Breast epithelium (tissue), 4 donors: ENCODE measurements around the gene KCTD1. TPM values are rescaled to one million over a fixed set of nuclear protein-coding genes. Genes with fewer than 3 reads are reported as not detected.

Experiments
- DNase-seq, 2 donors: peaks; one replicate each; pipeline ENCODE4 v3.0.0-alpha.2; 2019; ENCODE audit warnings: low spot score in 2 of 2
- H3K27ac ChIP-seq, 2 donors: fragments of 200-600 bp; sonication (generic) in 1 of 2; one replicate each; pipeline ENCODE4 v1.5.1; 2016 to 2019; ENCODE audit warnings: mild to moderate bottlenecking in 1 of 2
- H3K27me3 ChIP-seq, 2 donors: fragments of 200-600 bp; sonication (generic) in 1 of 2; one replicate each; pipeline versions ENCODE4 v1.5.1 to v1.6.0; 2017 to 2019; ENCODE audit warnings: control low read depth in 1 of 2, mild to moderate bottlenecking in 1 of 2
- H3K36me3 ChIP-seq: fragments of 200-600 bp; one replicate; pipeline ENCODE4 v1.5.1; 2019
- H3K4me1 ChIP-seq, 2 donors: fragments of 200-600 bp; sonication (generic); one replicate each; pipeline ENCODE4 v1.5.1; 2016 to 2019; ENCODE audit warnings: control low read depth in 1 of 2
- H3K4me3 ChIP-seq, 3 donors: fragments of 200-600 bp; sonication (generic); 1 replicate in 2 of 3; 2 replicates in 1 of 3; pipeline ENCODE4 v1.5.1; 2016 to 2019; ENCODE audit warnings: mild to moderate bottlenecking in 3 of 3, moderate library complexity in 2 of 3
- H3K9me3 ChIP-seq, 2 donors: fragments of 200-600 bp; sonication (generic) in 1 of 2; one replicate each; pipeline ENCODE4 v1.5.1; 2016 to 2019; ENCODE audit warnings: control low read depth in 1 of 2
- POLR2A ChIP-seq: fragments of 450-650 bp; IDR thresholded peaks from one replicate; pipeline ENCODE4 v1.6.1; 2016; ENCODE audit warnings: antibody characterized with exemption, mild to moderate bottlenecking, moderate library complexity
- POLR2AphosphoS5 ChIP-seq, 3 donors: sonication (generic); formaldehyde crosslinking; IDR thresholded peaks; one replicate each; pipeline ENCODE4 v1.6.1; 2017; ENCODE audit warnings: antibody characterized with exemption in 3 of 3
- intact Hi-C: fragments of 100-400 bp; cut with DNase I; formaldehyde crosslinking; loops from one replicate; pipeline ENCODE4 v1.15.1; 2023; ENCODE audit warnings: low total_unique reads
- total RNA-seq, 3 donors: library from RNA; depleted of rRNA; stranded (reverse); fragments of >200 nt; gene quantifications; one replicate each; pipeline ENCODE4 v1.1.0, GENCODE V29; 2016
- TF ChIP-seq, protein P1 (sequence below), 3 donors: fragments of 450-650 bp; IDR thresholded peaks; one replicate each; pipeline ENCODE4 v1.5.1; 2016 to 2017; ENCODE audit warnings: antibody characterized with exemption in 3 of 3, mild to moderate bottlenecking in 3 of 3, moderate library complexity in 3 of 3

The KCTD1 gene
- total RNA-seq, 3 donors from 2014 or later = 5.6 to 47.3 (median 41.6) TPM

DNA sequence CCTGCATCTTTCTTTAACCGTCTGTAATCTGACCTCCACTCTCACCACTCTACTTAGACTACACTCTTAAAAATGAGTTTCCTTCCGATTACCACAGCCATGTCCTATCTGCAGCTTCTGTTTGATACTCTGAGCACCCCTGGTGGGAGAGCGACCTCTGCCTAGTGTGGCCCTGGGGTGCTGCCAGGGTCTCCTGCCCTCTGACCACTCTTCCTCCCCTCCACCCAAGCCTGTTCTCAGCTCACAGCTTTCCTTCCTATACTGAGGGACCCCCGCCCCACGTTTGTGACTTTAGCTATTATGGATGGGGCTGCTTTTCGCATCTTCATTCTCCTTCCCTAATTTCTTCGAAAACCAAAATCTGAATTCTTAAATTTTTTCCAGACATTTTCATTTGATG is 132.7 kb downstream of the KCTD1 start:
- Histone ChIP-seq H3K36me3 (no peaks in the 10 kb centered on the region), H3K4me1 (no peaks in the 10 kb centered on the region), H3K27me3 (no peaks in the 10 kb centered on the region), H3K27ac (no peak overlapping the region), H3K4me3 (no peak overlapping the region), H3K9me3 (no peaks in the 10 kb centered on the region)
- DNase-seq = no peak
- intact Hi-C loops = loop anchor here (5.0 kb wide), 1 partner anchor 1343 kb away; no protein-coding TSS in a partner anchor
- TF ChIP-seq POLR2AphosphoS5 (IDR thresholded peaks at IDR 0.05) (no peak), POLR2A (no peak)
- TF ChIP-seq, protein P1, sequence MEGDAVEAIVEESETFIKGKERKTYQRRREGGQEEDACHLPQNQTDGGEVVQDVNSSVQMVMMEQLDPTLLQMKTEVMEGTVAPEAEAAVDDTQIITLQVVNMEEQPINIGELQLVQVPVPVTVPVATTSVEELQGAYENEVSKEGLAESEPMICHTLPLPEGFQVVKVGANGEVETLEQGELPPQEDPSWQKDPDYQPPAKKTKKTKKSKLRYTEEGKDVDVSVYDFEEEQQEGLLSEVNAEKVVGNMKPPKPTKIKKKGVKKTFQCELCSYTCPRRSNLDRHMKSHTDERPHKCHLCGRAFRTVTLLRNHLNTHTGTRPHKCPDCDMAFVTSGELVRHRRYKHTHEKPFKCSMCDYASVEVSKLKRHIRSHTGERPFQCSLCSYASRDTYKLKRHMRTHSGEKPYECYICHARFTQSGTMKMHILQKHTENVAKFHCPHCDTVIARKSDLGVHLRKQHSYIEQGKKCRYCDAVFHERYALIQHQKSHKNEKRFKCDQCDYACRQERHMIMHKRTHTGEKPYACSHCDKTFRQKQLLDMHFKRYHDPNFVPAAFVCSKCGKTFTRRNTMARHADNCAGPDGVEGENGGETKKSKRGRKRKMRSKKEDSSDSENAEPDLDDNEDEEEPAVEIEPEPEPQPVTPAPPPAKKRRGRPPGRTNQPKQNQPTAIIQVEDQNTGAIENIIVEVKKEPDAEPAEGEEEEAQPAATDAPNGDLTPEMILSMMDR (IDR thresholded peaks at IDR 0.05) = no peak

DNA sequence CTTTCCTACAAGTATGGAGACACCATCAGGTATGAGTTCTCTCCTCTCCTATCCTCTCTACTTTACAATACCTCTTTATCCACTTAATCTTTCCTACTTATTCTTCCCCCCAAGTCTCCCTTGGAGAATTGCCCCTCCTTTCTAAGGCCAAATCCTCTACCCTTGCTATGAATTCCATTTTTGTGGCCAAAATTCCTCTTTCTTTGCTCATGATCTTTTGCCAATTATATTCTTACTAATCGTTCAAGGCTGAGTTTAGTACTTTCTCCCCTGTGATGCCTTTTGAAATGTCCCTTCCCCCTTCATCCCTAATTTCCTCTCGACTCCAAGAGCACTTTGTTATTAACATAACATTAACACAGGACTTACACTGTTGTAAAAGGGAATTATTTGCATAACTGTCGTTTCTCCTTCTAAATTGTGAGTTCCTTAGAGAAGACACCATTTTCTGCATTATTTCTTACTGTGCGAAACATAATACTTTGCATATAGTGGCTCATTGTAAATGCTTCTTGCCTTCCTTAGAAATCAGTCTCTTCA is 133.4 kb downstream of the KCTD1 start:
- H3K9me3 ChIP-seq = no peaks in the 10 kb centered on the region
- H3K27me3 ChIP-seq = no peaks in the 10 kb centered on the region
- intact Hi-C loops = loop anchor here (5.0 kb wide), 1 partner anchor 1343 kb away; no protein-coding TSS in a partner anchor
- TF ChIP-seq POLR2A (no peak), POLR2AphosphoS5 (IDR thresholded peaks at IDR 0.05) (no peak)
- TF ChIP-seq, protein P1 (IDR thresholded peaks at IDR 0.05) = no peak
- H3K4me3 ChIP-seq = no peak overlapping the region
- no peaks in the 10 kb centered on the region for H3K36me3 ChIP-seq
- DNase-seq = no peak
- H3K27ac ChIP-seq = no peak overlapping the region
- no peaks in the 10 kb centered on the region for H3K4me1 ChIP-seq

DNA sequence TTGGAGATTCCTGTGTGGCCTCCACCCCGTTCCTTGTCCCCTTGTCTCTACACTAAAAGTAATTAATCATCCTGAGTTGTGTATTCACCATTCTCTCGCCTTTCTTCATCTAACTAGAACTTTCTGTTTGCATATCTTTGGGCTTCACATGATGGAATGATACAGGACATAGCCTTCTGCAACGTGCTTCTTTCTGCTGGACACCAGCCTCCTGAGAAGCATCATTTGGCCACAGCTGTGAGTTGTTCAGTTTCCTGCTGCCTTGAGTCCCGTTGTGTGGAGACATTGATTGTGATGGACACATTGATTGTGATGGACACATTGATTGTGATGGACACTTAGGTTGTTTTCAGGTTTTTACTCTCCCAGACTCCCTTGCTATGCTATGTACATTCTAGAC is 139.3 kb downstream of the KCTD1 start:
- H3K4me1 ChIP-seq = no peaks in the 10 kb centered on the region
- TF ChIP-seq, protein P1 (IDR thresholded peaks at IDR 0.05) = no peak
- TF ChIP-seq POLR2A = no peak
- no peak for TF ChIP-seq POLR2AphosphoS5 (IDR thresholded peaks at IDR 0.05)
- intact Hi-C loops = no loop called here
- no peak for DNase-seq
- H3K27me3 ChIP-seq = no peaks in the 10 kb centered on the region
- no peaks in the 10 kb centered on the region for H3K36me3 ChIP-seq
- H3K9me3 ChIP-seq = no peaks in the 10 kb centered on the region
- no peak overlapping the region for H3K27ac ChIP-seq
- H3K4me3 ChIP-seq = no peak overlapping the region

DNA sequence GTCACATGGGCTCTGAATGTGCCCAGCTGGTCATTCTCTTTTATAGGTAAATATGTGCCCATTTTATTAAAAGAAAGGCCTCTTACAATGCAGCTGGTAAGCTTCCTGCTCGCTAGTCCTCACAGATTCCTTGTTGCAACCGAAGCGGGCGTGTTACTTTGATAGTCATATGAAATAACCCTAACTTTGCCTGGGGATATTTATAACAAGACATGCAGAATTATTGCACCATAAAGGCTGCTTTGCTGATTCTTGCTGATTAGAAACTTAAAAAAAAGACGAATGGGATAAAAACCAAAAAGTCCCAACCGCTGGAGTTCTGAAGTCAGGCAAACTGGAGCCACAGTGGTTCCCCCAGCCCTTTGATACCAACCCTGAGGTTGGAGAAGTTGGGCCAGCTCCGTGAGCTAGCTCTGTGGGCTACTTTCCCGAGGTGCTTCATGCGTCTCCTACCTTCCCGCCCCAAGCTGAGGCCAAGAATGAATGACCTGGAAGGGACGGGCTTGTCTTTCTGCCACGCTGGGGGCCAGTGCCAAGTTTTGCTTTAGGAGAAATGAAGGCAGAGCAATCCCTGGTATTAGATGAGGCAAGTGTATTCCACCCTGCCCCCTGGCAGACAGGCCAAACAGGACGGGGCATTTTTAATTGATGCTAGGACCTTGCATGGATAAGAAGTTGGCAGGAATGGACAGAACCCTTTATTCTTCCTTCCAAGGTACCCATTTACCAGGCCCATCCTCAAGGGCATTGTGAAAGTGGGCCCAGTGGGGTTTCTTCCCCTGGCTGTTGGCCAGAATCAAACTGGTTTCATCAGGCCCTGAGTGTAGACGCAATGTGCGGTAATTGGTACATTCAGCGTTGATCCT is 140.4 kb downstream of the KCTD1 start:
- DNase-seq = no peak
- Histone ChIP-seq H3K4me3 (no peak overlapping the region), H3K27me3 (no peaks in the 10 kb centered on the region), H3K27ac (peak overlapping the region; percentile 26 to 32), H3K4me1 (no peaks in the 10 kb centered on the region), H3K9me3 (no peaks in the 10 kb centered on the region), H3K36me3 (no peaks in the 10 kb centered on the region)
- TF ChIP-seq, protein P1 (IDR thresholded peaks at IDR 0.05) = no peak
- TF ChIP-seq POLR2AphosphoS5 (IDR thresholded peaks at IDR 0.05) = no peak
- no peak for TF ChIP-seq POLR2A
- intact Hi-C loops = no loop called here

DNA sequence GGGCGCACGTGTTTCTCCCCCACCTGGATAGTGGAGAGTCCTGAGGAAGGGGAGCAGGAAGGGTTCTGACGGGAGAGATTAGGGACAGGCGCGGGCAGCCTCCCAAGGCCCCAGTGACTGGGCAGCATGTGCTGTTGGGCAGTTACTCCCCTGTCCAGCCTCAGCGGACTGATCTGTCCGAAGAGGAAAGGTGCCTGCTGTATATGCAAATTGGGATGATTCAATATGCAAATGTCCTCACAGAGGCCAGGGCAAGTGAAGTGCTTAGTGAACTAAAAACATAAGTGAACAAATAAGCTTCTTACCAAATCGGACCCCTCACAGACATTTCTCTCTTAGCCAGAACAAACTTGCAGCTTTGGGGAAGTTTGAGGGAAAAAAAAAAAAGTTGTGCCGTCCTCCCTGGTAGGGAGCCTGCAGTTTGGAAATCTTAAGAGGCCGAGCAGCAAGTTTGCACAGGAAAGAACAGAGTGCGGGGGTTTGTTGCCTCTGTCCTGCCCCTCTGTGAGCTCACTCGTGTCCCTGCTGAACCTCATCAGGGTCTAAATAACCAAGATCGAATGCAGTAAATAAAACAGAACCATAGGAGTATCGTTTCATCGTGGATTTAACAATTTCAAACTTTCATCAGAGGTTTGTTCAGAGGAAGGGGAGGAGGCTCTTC is 141.4 kb downstream of the KCTD1 start:
- H3K36me3 ChIP-seq = no peaks in the 10 kb centered on the region
- H3K27ac ChIP-seq = peak overlapping the region in 1 of 2 donors; percentile 26
- H3K9me3 ChIP-seq = no peaks in the 10 kb centered on the region
- DNase-seq = no peak
- intact Hi-C loops = no loop called here
- TF ChIP-seq POLR2AphosphoS5 (IDR thresholded peaks at IDR 0.05) = no peak
- TF ChIP-seq, protein P1 (IDR thresholded peaks at IDR 0.05) = no peak
- TF ChIP-seq POLR2A = no peak
- H3K4me3 ChIP-seq = no peak overlapping the region
- no peaks in the 10 kb centered on the region for H3K4me1 ChIP-seq
- no peaks in the 10 kb centered on the region for H3K27me3 ChIP-seq
